ENCODE results near the gene AHCY.
"Not testable (repeated sequence)": the region's sequence is repeated elsewhere in the genome, so short reads cannot be mapped to it uniquely, and the experiment has no call there.

AHCY gene

GRCh38 chr20:34302723-34303533, at the start of gene AHCY:
AHCY (minus strand) TSS chr20:34303355; CDS start chr20:34303270, 85 bp downstream.
- Mint-ChIP-seq H3K27ac (peak within 1 kb of the TSS; percentile 95), H3K4me3 (peak within 1 kb of the TSS; percentile 93), H3K27me3 (no peaks in the 10 kb centered on the region), H3K36me3 (peaks cover 3% of the 10 kb centered on the region), H3K9me3 (no peaks in the 10 kb centered on the region), H3K4me1 (peaks cover 12% of the 10 kb centered on the region)

- H3K4me1 Mint-ChIP-seq, result no peaks in the 10 kb centered on the region
- H3K27ac Mint-ChIP-seq, result no peak overlapping the region
Measured at GRCh38 chr20:34350095-34350494, 46.9 kb upstream of the AHCY start.

DNA sequence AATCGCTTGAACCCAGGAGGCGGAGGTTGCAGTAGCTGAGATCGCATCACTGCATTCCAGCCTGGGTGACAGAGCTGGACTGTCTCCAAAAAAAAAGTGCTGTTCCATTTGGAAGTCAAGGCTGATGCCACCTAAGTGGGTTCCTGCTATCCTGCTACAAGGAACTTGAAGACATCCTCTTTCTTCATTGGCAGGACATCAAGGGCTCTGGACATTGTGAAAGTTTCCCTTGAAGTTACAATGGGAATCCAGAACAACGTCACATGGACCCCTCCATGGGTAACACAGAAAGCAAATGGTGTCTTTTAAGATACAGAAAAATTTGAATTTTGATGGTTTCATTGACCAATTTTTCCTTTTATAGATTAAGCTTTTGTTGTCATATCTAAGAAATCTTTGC, 44.4 kb upstream of the AHCY start:
- Mint-ChIP-seq H3K27ac (no peak overlapping the region), H3K4me3 (no peak overlapping the region), H3K4me1 (no peaks in the 10 kb centered on the region), H3K9me3 (no peaks in the 10 kb centered on the region), H3K36me3 (no peaks in the 10 kb centered on the region), H3K27me3 (no peaks in the 10 kb centered on the region)

More at GRCh38 chr20:34350095-34350494, 46.9 kb upstream of the AHCY start:
- H3K4me3 Mint-ChIP-seq, result no peak overlapping the region
- no peaks in the 10 kb centered on the region for H3K9me3 Mint-ChIP-seq
- H3K36me3 Mint-ChIP-seq, result no peaks in the 10 kb centered on the region
- H3K27me3 Mint-ChIP-seq, result no peaks in the 10 kb centered on the region

DNA sequence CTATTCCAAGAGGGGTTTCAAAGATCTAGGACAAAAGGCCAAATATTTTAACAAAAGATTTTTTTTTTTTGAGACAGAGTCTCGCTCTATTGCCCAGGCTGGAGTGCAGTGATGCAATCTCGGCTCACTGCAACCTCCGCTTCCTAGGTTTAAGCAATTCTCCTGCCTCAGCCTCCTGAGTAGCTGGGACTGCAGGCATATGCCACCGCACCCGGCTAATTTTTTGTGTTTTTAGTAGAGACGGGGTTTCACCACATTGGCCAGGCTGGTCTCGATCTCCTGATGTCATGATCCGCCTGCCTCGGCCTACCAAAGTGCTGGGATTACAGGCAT, 43.3 kb upstream of the AHCY start:
- not testable (repeated sequence) for H3K4me3 Mint-ChIP-seq, H3K36me3 Mint-ChIP-seq, H3K9me3 Mint-ChIP-seq, H3K4me1 Mint-ChIP-seq, H3K27me3 Mint-ChIP-seq, H3K27ac Mint-ChIP-seq

GRCh38 chr20:34345839-34346532, 42.8 kb upstream of the AHCY start:
- not testable (repeated sequence) for H3K27ac Mint-ChIP-seq, H3K9me3 Mint-ChIP-seq, H3K4me3 Mint-ChIP-seq, H3K4me1 Mint-ChIP-seq, H3K27me3 Mint-ChIP-seq, H3K36me3 Mint-ChIP-seq

GRCh38 chr20:34345402-34345736, 42.2 kb upstream of the AHCY start:
- Mint-ChIP-seq H3K9me3 (no peaks in the 10 kb centered on the region), H3K27me3 (no peaks in the 10 kb centered on the region), H3K27ac (no peak overlapping the region), H3K4me1 (no peaks in the 10 kb centered on the region), H3K36me3 (no peaks in the 10 kb centered on the region), H3K4me3 (no peak overlapping the region)

DNA sequence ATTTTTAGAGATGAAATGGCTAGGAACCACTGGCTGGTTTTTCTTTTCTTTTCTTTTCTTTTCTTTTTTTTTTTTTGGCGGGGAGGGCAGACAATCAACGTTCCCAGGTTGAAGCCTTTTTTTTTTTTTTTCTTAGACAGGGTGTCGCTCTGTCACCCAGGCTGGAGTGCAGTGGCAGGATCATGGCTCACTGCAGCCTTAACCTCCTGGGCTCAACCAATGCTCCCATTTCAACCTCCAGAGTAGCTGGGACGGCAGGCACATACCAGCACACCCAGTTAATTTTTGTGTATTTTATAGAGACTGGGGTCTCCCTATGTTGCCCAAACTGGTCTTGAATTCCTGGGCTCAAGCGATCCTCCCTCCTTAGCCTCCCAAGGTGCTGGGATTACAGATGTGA, 41.1 kb upstream of the AHCY start:
- Mint-ChIP-seq H3K27ac (no peak overlapping the region), H3K4me1 (no peaks in the 10 kb centered on the region), H3K9me3 (no peaks in the 10 kb centered on the region)

DNA sequence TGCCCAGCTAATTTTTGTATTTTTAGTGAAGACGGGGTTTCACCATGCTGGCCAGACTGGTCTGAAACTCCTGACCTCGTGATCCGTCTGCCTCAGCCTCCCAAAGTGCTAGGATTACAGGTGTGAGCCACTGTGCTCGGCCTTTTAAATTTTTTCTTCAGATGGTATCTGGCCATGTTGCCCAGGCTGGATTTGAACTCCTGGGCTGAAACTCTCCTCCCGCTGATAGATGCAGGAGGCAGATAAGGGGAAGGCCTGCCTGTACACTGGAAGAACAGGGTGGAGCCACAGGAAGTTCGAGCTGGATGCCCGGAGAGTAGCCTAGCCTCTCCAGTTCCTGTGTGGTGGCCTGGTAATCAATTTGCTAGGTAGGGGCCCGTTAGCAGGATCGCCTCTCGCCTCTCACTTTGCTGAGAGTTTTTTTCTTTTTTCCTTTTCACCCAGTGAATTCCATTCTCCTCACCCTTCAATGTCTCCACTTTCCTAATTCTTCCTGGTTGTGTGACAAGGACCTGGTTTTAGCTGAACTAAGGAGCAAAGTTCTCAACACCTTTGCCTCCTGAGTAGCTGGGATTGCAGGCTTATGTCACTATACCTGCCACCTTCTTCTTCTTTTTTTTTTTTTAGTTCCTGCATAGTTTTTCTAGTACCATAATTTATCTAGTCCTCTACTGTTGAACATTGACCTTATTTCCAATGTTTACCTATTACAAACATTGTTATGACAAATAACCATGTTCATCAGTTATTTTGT, 40.5 kb upstream of the AHCY start:
- Mint-ChIP-seq H3K27me3 (no peaks in the 10 kb centered on the region), H3K27ac (no peak overlapping the region)

More for the DNA sequence above, 41.1 kb upstream of the AHCY start:
- no peak overlapping the region for H3K4me3 Mint-ChIP-seq
- no peaks in the 10 kb centered on the region for H3K36me3 Mint-ChIP-seq
- H3K27me3 Mint-ChIP-seq, result no peaks in the 10 kb centered on the region

DNA sequence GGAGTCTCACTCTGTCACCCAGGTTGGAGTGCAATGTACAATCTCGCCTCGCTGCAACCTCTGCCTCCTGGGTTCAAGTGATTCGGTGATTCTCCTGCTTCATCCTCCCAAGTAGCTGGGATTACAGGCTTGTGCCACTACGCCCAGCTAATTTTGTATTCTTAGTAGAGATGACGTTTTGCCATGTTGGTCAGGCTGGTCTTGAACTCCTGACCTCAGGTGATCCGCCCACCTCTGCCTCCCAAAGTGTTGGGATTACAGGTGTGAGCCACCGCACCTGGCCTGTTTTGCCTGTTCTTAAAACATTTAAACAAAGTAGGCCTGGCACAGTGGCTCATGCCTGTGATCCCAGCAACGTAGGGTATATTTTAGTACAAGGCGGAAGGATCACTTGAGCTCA, 38.0 kb upstream of the AHCY start:
- not testable (repeated sequence) for H3K27me3 Mint-ChIP-seq, H3K9me3 Mint-ChIP-seq, H3K36me3 Mint-ChIP-seq, H3K27ac Mint-ChIP-seq, H3K4me3 Mint-ChIP-seq, H3K4me1 Mint-ChIP-seq

More for the DNA sequence above, 40.5 kb upstream of the AHCY start:
- H3K4me1 Mint-ChIP-seq, result no peaks in the 10 kb centered on the region
- no peaks in the 10 kb centered on the region for H3K36me3 Mint-ChIP-seq
- H3K4me3 Mint-ChIP-seq, result no peak overlapping the region
- H3K9me3 Mint-ChIP-seq, result no peaks in the 10 kb centered on the region

- not testable (repeated sequence) for H3K36me3 Mint-ChIP-seq, H3K27ac Mint-ChIP-seq, H3K9me3 Mint-ChIP-seq, H3K4me1 Mint-ChIP-seq, H3K4me3 Mint-ChIP-seq, H3K27me3 Mint-ChIP-seq
Measured at GRCh38 chr20:34340726-34341125, 37.6 kb upstream of the AHCY start.

- H3K27ac Mint-ChIP-seq, result no peak overlapping the region
- H3K4me3 Mint-ChIP-seq, result peak overlapping the region; percentile 13
- H3K36me3 Mint-ChIP-seq, result no peaks in the 10 kb centered on the region
- no peaks in the 10 kb centered on the region for H3K9me3 Mint-ChIP-seq
- H3K27me3 Mint-ChIP-seq, result no peaks in the 10 kb centered on the region
- H3K4me1 Mint-ChIP-seq, result no peaks in the 10 kb centered on the region
Measured at GRCh38 chr20:34337982-34338726, 35.0 kb upstream of the AHCY start.

DNA sequence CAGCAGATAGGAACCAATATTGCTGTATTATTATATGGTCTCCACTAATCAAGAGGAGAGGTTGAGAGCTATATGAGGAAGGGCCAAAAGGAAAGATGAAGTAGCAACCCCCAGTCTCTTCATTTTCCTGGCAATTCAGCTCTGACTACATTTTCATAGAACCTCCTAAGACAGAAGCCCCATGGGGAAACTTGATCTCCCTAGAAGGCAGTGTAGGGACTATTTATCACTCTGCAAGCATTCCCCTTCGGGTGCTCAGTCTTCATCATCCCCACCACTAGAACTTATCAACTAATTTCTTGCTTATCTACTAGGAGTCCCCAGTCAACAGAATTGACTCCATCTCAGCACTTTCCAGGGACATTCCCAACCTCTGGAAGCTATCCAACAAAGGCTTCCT, 34.4 kb upstream of the AHCY start:
- Mint-ChIP-seq H3K4me3 (no peak overlapping the region), H3K4me1 (no peaks in the 10 kb centered on the region), H3K27me3 (no peaks in the 10 kb centered on the region), H3K9me3 (no peaks in the 10 kb centered on the region), H3K27ac (no peak overlapping the region), H3K36me3 (no peaks in the 10 kb centered on the region)

DNA sequence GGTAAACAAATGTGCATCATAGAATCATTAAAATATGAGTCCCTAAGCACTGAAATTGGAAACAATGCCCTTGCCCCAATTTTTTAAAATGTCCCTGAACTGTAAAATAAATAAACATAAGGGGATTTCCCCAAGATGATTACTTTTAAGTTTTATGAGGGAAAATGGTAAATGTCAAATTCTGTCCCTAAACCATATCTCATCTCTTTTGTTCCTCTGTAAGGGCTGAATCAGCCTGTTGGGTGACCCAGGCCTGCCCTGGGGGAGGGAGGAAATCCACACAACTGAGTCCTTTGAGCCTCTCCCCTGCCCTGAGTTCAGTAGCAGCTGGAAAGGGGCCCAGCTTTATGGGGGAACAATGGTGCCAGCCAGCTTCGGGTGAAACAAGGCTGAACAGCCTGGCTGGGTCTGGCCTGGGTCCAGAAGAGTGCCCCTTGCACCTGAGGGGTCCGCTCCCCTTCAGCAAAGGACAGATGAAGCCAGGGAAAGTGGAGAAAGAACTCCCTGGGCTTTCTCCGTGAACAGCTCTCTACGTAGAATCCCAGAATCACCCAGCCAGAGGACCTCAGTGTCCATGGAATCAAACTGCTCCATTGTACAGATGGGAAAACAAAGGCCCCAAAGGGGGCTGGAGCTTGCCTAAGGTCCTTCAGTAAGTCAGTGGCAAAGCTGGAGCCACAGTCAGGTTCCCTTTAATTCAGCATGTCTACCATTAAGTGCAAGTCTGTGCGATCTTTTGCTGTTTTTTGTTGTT, 31.7 kb upstream of the AHCY start:
- no peaks in the 10 kb centered on the region for H3K4me1 Mint-ChIP-seq
- no peak overlapping the region for H3K4me3 Mint-ChIP-seq
- no peaks in the 10 kb centered on the region for H3K9me3 Mint-ChIP-seq
- H3K27ac Mint-ChIP-seq, result no peak overlapping the region
- no peaks in the 10 kb centered on the region for H3K36me3 Mint-ChIP-seq
- no peaks in the 10 kb centered on the region for H3K27me3 Mint-ChIP-seq

- Mint-ChIP-seq H3K27ac (no peak overlapping the region), H3K4me1 (no peaks in the 10 kb centered on the region), H3K27me3 (no peaks in the 10 kb centered on the region), H3K4me3 (no peak overlapping the region), H3K36me3 (no peaks in the 10 kb centered on the region), H3K9me3 (no peaks in the 10 kb centered on the region)
Measured at GRCh38 chr20:34333786-34334185, 30.6 kb upstream of the AHCY start.

- no peak overlapping the region for H3K4me3 Mint-ChIP-seq
- H3K4me1 Mint-ChIP-seq, result no peaks in the 10 kb centered on the region
- H3K9me3 Mint-ChIP-seq, result no peaks in the 10 kb centered on the region
- no peaks in the 10 kb centered on the region for H3K27me3 Mint-ChIP-seq
- H3K27ac Mint-ChIP-seq, result no peak overlapping the region
- H3K36me3 Mint-ChIP-seq, result no peaks in the 10 kb centered on the region
Measured at GRCh38 chr20:34332262-34332920, 29.2 kb upstream of the AHCY start.
